Thoracic aorta endothelial cell (primary cell): Measurements from ENCODE around the gene CHCHD3. TPM values are rescaled to one million over a fixed set of nuclear protein-coding genes. Genes with fewer than 3 reads are reported as not detected.

Experiments used
- small RNA-seq: library from RNA; depleted of rRNA; stranded (forward); fragments of <200 nt; gene quantifications from one replicate; pipeline ENCODE3, GENCODE V24; 2012
- total RNA-seq: library from RNA; depleted of rRNA; stranded (reverse); fragments of >200 nt; gene quantifications from 2 replicates; pipeline ENCODE4 v1.2.3, GENCODE V29; 2012

CHCHD3 gene
- total RNA-seq: 117 and 121 TPM in 2 replicates

DNA sequence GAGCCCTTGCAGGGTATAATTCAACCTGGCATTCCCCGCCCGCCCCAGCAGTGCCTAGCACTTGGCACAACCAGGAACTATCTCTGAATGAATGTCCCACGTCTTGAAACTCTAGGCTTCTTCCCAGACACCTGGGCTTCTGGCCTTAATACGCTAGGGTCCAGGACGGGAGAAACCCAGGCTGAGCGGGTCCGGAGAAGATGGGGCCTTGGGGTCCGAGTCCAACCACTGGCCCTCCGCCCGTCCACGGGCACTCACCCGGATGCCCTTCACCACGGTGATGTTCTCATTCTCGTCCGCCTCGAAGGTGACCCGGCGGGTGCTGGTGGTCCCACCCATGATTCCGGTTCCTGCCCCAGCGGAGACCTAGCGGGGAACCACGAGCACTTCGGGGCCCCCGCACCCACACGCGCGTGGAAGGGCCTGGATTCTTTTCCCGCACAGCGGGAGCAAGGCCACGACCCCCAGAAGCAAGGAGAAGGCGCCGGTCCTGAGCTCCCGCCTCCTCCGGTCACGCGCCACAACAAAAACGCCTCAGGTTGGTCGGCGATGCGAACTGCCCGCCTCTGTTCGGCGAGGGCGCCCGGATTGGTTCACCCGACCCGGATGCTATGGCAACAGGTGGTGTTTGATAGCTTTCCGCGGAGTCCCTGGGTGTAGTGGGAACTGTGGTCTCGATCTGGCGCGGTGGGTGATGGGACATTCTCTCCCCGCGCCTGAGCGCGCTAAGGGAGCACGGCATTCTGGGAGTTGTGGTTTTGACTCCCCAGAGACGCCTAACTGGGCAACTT, at the start of gene CHCHD3:
TSS of gene CHCHD3 (minus strand) at position 492 of the 791 bp plus-strand sequence. CDS start at position 339, 153 bp downstream.

Small RNA genes within 50 kb of the gene (small RNA-seq; reads per million reads assigned to genes)
- 0.35 reads per million for gene RF00218
- gene RNU6-92P: not detected

Other genes starting within 250 kb of the CHCHD3 start
- gene EXOC4, start 171.0 kb upstream of the CHCHD3 start, total RNA-seq: 114 and 133 TPM in 2 replicates